ENCODE results near the gene ADAM15.

ADAM15 gene

DNA sequence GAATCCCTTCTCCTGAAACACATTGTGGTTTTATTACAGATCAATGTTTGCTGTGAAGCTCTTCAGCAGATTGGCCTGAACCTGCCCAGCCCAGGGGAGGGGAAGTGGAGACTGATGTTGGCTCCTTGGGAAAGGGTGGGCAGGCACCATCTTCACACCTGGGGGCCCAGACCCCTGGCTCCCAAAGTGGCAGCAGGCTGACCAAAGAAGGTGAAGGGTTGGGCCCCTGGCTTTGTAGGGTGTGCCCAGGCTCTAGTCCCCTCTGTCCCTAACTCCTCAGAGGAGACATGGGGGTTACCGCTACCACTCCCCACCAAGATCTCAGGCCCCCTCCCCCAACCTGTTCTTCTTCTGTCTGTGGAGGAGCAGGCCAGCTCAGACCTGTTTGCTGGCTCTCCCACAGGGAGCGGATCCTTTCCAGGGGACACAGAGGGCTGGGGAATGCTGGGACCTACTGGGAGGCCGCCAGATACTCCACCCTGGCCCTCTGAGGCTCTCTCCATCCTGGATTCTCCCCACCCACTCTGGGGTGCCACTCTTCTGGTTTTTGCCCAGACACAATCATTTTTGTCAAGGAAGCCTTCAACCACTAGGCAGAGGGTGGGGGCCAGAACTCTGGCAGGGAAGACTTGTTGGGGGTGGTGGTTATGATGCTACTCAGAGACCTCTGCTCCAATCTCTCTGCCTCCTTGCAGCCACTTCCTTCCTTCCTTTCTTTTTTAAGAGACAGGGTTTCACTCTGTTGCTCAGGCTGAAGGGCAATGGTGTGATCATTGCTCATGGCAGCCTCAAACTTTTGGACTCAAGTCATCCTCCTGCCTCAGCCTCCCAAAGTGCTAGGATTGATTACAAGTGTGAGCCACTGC is 22.5 kb downstream of the ADAM15 start:
- TF ChIP-seq, protein P1, sequence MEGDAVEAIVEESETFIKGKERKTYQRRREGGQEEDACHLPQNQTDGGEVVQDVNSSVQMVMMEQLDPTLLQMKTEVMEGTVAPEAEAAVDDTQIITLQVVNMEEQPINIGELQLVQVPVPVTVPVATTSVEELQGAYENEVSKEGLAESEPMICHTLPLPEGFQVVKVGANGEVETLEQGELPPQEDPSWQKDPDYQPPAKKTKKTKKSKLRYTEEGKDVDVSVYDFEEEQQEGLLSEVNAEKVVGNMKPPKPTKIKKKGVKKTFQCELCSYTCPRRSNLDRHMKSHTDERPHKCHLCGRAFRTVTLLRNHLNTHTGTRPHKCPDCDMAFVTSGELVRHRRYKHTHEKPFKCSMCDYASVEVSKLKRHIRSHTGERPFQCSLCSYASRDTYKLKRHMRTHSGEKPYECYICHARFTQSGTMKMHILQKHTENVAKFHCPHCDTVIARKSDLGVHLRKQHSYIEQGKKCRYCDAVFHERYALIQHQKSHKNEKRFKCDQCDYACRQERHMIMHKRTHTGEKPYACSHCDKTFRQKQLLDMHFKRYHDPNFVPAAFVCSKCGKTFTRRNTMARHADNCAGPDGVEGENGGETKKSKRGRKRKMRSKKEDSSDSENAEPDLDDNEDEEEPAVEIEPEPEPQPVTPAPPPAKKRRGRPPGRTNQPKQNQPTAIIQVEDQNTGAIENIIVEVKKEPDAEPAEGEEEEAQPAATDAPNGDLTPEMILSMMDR (IDR thresholded peaks at IDR 0.05; ENCODE audit: borderline replicate concordance, insufficient read depth, low read depth, low read length), result no peak
- H3K4me3 ChIP-seq (ENCODE audit: low read depth, low read length), result no peak overlapping the region

DNA sequence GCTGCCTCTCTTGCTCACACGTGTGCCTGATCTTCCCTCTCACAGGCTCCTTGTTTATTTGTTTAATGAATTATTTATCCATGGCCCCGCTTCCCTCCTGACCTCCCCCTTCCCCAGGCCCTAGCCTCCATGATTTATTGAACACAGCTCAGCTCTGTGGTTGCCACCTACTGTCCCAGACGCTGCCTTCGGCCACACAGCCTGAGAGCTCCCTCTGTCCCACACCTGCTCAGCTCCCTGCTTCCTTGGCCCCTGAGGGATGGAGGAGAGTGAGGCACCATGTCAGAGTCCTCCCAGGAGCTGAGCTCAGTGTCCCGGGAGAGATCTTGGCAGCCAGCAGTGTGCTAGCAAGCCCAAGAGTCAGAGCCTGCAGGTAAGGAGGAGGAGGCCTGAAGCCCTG is 24.4 kb downstream of the ADAM15 start:
- H3K4me3 ChIP-seq (ENCODE audit: low read depth, low read length), result no peak overlapping the region
- TF ChIP-seq, protein P1 (IDR thresholded peaks at IDR 0.05; ENCODE audit: borderline replicate concordance, insufficient read depth, low read depth, low read length), result no peak

DNA sequence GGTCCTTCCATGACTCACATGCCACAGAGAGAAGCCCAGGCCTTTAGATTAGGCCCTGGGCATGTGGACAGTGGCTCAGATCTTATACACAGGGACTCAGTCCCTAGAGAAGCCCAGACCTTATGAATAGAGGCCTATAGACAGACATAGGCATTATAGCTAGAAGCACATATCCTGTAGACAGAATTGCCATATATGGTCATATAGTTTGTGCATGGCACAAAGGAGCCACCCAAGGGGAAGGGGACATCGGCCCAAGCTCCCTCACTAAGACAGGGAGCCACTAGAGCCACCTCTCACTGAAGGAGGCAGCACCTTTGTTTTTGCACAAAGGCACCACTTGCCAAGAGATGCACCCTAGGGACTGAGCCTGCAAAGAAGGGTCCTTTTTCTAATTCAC is 25.3 kb downstream of the ADAM15 start:
- TF ChIP-seq, protein P1 (IDR thresholded peaks at IDR 0.05; ENCODE audit: borderline replicate concordance, insufficient read depth, low read depth, low read length), result no peak
- no peak overlapping the region for H3K4me3 ChIP-seq (ENCODE audit: low read depth, low read length)

DNA sequence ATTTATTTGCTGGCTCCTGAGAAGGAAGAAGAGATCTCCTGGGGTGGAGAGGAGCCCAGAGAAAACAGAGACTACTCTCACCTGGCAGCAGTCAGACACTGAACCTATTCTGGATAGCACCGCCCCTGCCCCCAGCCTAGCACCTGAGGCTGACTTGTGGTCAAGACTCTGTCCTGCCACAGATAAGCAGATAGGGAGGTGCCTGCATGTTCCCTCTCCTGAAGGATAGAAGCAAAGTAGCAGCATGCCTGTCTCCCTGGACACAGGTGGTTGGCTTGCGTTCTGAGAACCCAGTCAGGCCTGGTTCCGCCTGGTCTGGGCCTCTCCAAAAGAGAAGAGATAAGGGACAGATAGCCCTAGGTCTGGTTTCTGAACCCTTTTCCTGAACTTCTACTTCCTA is 26.2 kb downstream of the ADAM15 start:
- TF ChIP-seq, protein P1 (IDR thresholded peaks at IDR 0.05; ENCODE audit: borderline replicate concordance, insufficient read depth, low read depth, low read length), result no peak
- no peak overlapping the region for H3K4me3 ChIP-seq (ENCODE audit: low read depth, low read length)

DNA sequence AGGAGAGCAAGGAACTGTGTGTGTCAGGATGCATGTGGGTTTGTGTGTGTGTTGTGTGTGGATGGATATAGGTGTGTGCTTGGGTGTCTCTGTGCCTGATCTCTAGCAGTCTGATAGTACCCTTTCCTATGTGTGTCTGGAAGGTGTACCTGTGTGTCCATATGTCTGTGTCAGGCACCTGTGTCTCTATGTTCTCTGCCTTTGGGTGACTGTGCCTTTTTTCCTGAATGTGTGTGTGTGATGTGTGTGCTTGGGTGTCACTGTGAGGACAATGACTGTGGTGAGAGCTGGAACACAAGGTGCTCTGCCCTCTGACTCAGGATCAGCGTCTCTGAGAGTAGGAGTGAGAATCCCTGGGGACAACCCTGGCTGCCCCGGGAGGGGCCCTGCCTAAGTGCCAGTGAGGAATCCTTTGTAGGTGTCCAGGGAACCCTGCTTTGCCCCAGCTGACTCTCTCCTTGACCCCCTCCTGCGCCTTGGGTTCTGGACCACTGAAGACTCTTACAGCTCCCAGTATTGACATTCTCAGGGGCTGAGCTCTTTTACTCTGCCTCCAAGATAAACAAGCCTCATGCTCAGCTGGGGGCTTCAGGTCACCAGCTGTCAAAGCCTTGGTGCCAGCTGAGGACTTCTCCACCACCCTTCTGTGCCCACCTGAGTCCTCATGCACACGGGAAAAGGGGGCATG is 26.8 kb downstream of the ADAM15 start:
- TF ChIP-seq, protein P1 (IDR thresholded peaks at IDR 0.05; ENCODE audit: borderline replicate concordance, insufficient read depth, low read depth, low read length), result no peak
- H3K4me3 ChIP-seq (ENCODE audit: low read depth, low read length), result no peak overlapping the region

DNA sequence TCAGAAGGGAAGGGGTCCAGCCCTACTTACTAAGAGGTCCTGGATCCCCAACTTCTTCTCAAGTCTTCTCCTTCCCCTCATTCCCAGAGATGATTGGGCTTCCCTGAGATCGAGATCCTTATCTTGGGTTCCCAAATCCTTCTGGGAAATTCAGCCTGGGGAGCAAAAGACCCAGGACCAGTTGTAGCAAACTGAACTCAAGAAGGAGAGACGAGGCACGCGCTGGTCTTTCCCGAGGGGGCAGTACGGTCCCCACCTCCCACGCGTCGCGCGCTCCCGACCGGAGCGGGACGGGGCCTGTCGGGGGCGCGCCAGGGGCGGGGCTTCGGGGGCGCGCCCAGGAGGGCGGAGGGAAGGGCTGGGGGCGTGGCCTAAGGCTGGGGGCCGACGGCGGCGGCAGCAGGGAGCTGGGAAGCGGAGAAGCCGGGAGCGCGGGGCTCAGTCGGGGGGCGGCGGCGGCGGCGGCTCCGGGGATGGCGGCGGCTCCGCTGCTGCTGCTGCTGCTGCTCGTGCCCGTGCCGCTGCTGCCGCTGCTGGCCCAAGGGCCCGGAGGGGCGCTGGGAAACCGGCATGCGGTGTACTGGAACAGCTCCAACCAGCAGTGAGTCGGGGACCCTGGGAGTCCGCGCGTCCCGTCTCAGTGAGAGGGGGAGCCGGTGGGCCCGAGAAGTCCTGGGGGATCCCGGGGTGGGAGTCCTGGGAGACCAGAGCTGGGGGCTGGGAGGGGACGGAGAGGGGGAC is 27.5 kb downstream of the ADAM15 start, which contains the start of gene EFNA3:
EFNA3 (plus strand) TSS at position 369 of the 741 bp plus-strand sequence; CDS start at position 474, 105 bp downstream.
- TF ChIP-seq, protein P1 (IDR thresholded peaks at IDR 0.05; ENCODE audit: borderline replicate concordance, insufficient read depth, low read depth, low read length), result no peak
- peak within 1 kb of the TSS; percentile 32 for H3K4me3 ChIP-seq (ENCODE audit: low read depth, low read length)
